ENCODE measurements around the gene EFEMP1. TPM values are rescaled to one million over a fixed set of nuclear protein-coding genes. Genes with fewer than 3 reads are reported as not detected.

The EFEMP1 gene
- total and polyA plus RNA-seq, 4 donors, result 0.65 to 11.5 (median 6.5) TPM

GRCh38 chr2:55862673-55863390, 60.8 kb downstream of the EFEMP1 start (continued):
- no peak for TF ChIP-seq ZBTB33 (IDR thresholded peaks at IDR 0.05)
- TF ChIP-seq EGR1 (IDR thresholded peaks at IDR 0.05; ENCODE audit: low read depth in 2 of 2), result no peak
- TF ChIP-seq ATF3 (IDR thresholded peaks at IDR 0.05), result no peak

- H3K9ac ChIP-seq (ENCODE audit: low read depth in 1 of 2, low read length in 2 of 2), result no peak overlapping the region
- no peaks in the 10 kb centered on the region for H3K36me3 ChIP-seq (ENCODE audit: control insufficient read depth in 4 of 4, insufficient read depth in 3 of 4, low read depth in 1 of 4, low read length in 3 of 4)
- H3K27me3 ChIP-seq (ENCODE audit: control insufficient read depth in 4 of 4, insufficient read depth in 4 of 4, low read length in 3 of 4), result no peaks in the 10 kb centered on the region
- WGBS, result 74% methylated on average over 3 of the region's 3 CpGs
- no peaks in the 10 kb centered on the region for H3K4me1 ChIP-seq (ENCODE audit: control insufficient read depth in 4 of 4, insufficient read depth in 4 of 4, low read length in 3 of 4)
- no peak for DNase-seq (ENCODE audit: low spot score)
- no peak overlapping the region for H3K27ac ChIP-seq (ENCODE audit: low read depth in 1 of 2, low read length in 2 of 2)
- H3K4me3 ChIP-seq (ENCODE audit: low read depth in 1 of 3, low read length in 3 of 3), result no peak overlapping the region
- H3K9me3 ChIP-seq (ENCODE audit: control insufficient read depth in 4 of 4, low read length in 3 of 4), result no peaks in the 10 kb centered on the region
- TF ChIP-seq HNF4A (conservative IDR thresholded peaks at IDR 0.05) (peak in 1 of 2 donors; percentile 6), NR2F2 (IDR thresholded peaks at IDR 0.05) (no peak)
These were observed 61.3 kb downstream of the EFEMP1 start for GRCh38 chr2:55862246-55862645.

- 89% methylated on average over 6 of the region's 6 CpGs for WGBS
These were observed 61.8 kb downstream of the EFEMP1 start for GRCh38 chr2:55861733-55862132.

More at GRCh38 chr2:55861733-55862132, 61.8 kb downstream of the EFEMP1 start:
- Histone ChIP-seq H3K9me3 (ENCODE audit: control insufficient read depth in 4 of 4, low read length in 3 of 4) (no peaks in the 10 kb centered on the region), H3K4me1 (ENCODE audit: control insufficient read depth in 4 of 4, insufficient read depth in 4 of 4, low read length in 3 of 4) (no peaks in the 10 kb centered on the region), H3K4me3 (ENCODE audit: low read depth in 1 of 3, low read length in 3 of 3) (no peak overlapping the region), H3K36me3 (ENCODE audit: control insufficient read depth in 4 of 4, insufficient read depth in 3 of 4, low read depth in 1 of 4, low read length in 3 of 4) (no peaks in the 10 kb centered on the region), H3K27me3 (ENCODE audit: control insufficient read depth in 4 of 4, insufficient read depth in 4 of 4, low read length in 3 of 4) (no peaks in the 10 kb centered on the region), H3K27ac (ENCODE audit: low read depth in 1 of 2, low read length in 2 of 2) (no peak overlapping the region), H3K9ac (ENCODE audit: low read depth in 1 of 2, low read length in 2 of 2) (no peak overlapping the region)
- TF ChIP-seq RXRA (IDR thresholded peaks at IDR 0.05) (no peak), MAX (IDR thresholded peaks at IDR 0.05) (no peak), FOXA1 (IDR thresholded peaks at IDR 0.05) (no peak), ZBTB33 (IDR thresholded peaks at IDR 0.05) (no peak), HNF4G (IDR thresholded peaks at IDR 0.05) (no peak), HNF4A (conservative IDR thresholded peaks at IDR 0.05) (no peak), SP1 (IDR thresholded peaks at IDR 0.05) (no peak), YY1 (IDR thresholded peaks at IDR 0.05) (no peak), GABPA (IDR thresholded peaks at IDR 0.05 in 1 of 2, conservative IDR thresholded peaks at IDR 0.05 in 1 of 2) (no peak), NR2F2 (IDR thresholded peaks at IDR 0.05) (no peak), REST (IDR thresholded peaks at IDR 0.05) (no peak), JUND (IDR thresholded peaks at IDR 0.05) (no peak), FOXA2 (IDR thresholded peaks at IDR 0.05) (no peak), EGR1 (IDR thresholded peaks at IDR 0.05; ENCODE audit: low read depth in 2 of 2) (no peak), CTCF (IDR thresholded peaks at IDR 0.05; ENCODE audit: low read depth, low read length, missing input control) (no peak), ATF3 (IDR thresholded peaks at IDR 0.05) (no peak), RAD21 (IDR thresholded peaks at IDR 0.05) (no peak), TAF1 (conservative IDR thresholded peaks at IDR 0.05) (no peak)
- no peak for DNase-seq (ENCODE audit: low spot score)
